HepG2 (cell line): ENCODE results near the gene EPB41L2. TPM values are rescaled to one million over a fixed set of nuclear protein-coding genes. Genes with fewer than 3 reads are reported as not detected.

ENCODE experiments used
- CREM ChIP-seq, 2 experiments: sonication (generic) in 1 of 2; formaldehyde crosslinking in 1 of 2; IDR thresholded peaks; 2 replicates each; pipeline versions ENCODE4 v1.4.0 to v1.6.1; 2016 to 2020; ENCODE audit warnings: antibody characterized with exemption in 1 of 2, mild to moderate bottlenecking in 1 of 2, missing genetic modification reagents in 1 of 2
- DR1 ChIP-seq: sonication (generic); formaldehyde crosslinking; IDR thresholded peaks from 2 replicates; pipeline ENCODE4 v1.8.0; 2021; ENCODE audit warnings: mild to moderate bottlenecking, missing genetic modification reagents, inconsistent platforms
- EP300 ChIP-seq, 3 experiments: sonication (generic) in 1 of 3; formaldehyde crosslinking in 1 of 3; IDR thresholded peaks; 2 replicates each; pipeline versions ENCODE4 v1.5.1 to v1.6.1; 2011 to 2020; ENCODE audit warnings: low read depth in 2 of 3, low read length in 2 of 3, borderline replicate concordance in 1 of 3, improper control_type of control experiment in 1 of 3, mild to moderate bottlenecking in 1 of 3, missing genetic modification reagents in 1 of 3, moderate library complexity in 1 of 3
- HDAC2 ChIP-seq: sonication (generic); formaldehyde crosslinking; IDR thresholded peaks from 2 replicates; pipeline ENCODE4 v1.4.0; 2020; ENCODE audit warnings: missing genetic modification reagents
- KAT2B ChIP-seq: fragments of 150-350 bp; IDR thresholded peaks from 2 replicates; pipeline ENCODE4 v1.6.1; 2014; ENCODE audit warnings: low read depth, low read length, borderline replicate concordance
- KAT7 ChIP-seq: IDR thresholded peaks from 2 replicates; pipeline ENCODE4 v1.6.1; 2018; ENCODE audit warnings: borderline replicate concordance, missing compliant biosample characterization
- KDM5B ChIP-seq: sonication (generic); formaldehyde crosslinking; IDR thresholded peaks from 2 replicates; pipeline ENCODE4 v1.4.0; 2020; ENCODE audit warnings: missing genetic modification reagents, mild to moderate bottlenecking, borderline replicate concordance
- PCBP1 ChIP-seq: fragments of 200-400 bp; formaldehyde crosslinking; IDR thresholded peaks from 2 replicates; pipeline ENCODE4 v1.6.1; 2017; ENCODE audit warnings: mild to moderate bottlenecking, low read depth, low read length, borderline replicate concordance
- POGZ ChIP-seq: sonication (generic); formaldehyde crosslinking; IDR thresholded peaks from 2 replicates; pipeline ENCODE4 v1.4.0; 2020; ENCODE audit warnings: mild to moderate bottlenecking, missing genetic modification reagents
- SAFB2 ChIP-seq: sonication (generic); formaldehyde crosslinking; IDR thresholded peaks from 2 replicates; pipeline ENCODE4 v1.5.1; 2020; ENCODE audit warnings: missing genetic modification reagents, low read depth, mild to moderate bottlenecking, borderline replicate concordance
- ZNF124 ChIP-seq: sonication (generic); formaldehyde crosslinking; IDR thresholded peaks from 2 replicates; pipeline ENCODE4 v1.4.0; 2020; ENCODE audit warnings: missing genetic modification reagents
- ZNF282 ChIP-seq: fragments of 450-650 bp; IDR thresholded peaks from 2 replicates; pipeline ENCODE4 v1.6.1; 2018; ENCODE audit not compliant: partially characterized antibody
- ZNF543 ChIP-seq: sonication (generic); formaldehyde crosslinking; IDR thresholded peaks from 2 replicates; pipeline ENCODE4 v1.4.0; 2020; ENCODE audit warnings: mild to moderate bottlenecking, missing genetic modification reagents
- polyA plus RNA-seq, 8 experiments: library from polyadenylated mRNA; depleted of rRNA in 3 of 8; stranded (reverse) in 7 of 8; unstranded in 1 of 8; fragments of >200 nt; fragmentation: Illumina TruSeq in 4 of 8; extraction: Trizol in 4 of 8; gene quantifications; 2 replicates each; pipeline versions ENCODE4 v1.2.1 to v1.2.3, GENCODE V29; 2011 to 2016; ENCODE audit warnings: low read depth in 4 of 8, missing spikeins in 1 of 8, mixed read lengths in 1 of 8; ENCODE audit not compliant: insufficient read depth in 1 of 8
- total RNA-seq, 5 experiments: library from RNA; depleted of rRNA; stranded (reverse); fragments of >200 nt; fragmentation: Illumina TruSeq; extraction: Trizol; gene quantifications; 2 replicates each; pipeline ENCODE4 v1.2.3, GENCODE V29; 2016; ENCODE audit warnings: low read depth in 1 of 5
- TF ChIP-seq, protein P1 (sequence below): sonication (generic); formaldehyde crosslinking; IDR thresholded peaks from 2 replicates; pipeline ENCODE4 v1.4.0; 2020; ENCODE audit warnings: mild to moderate bottlenecking, missing genetic modification reagents
- TF ChIP-seq, protein P2 (sequence below): sonication (generic); formaldehyde crosslinking; IDR thresholded peaks from 2 replicates; pipeline ENCODE4 v1.4.0; 2020; ENCODE audit warnings: missing genetic modification reagents
- TF ChIP-seq, protein P3 (sequence below): sonication (generic); formaldehyde crosslinking; IDR thresholded peaks from 2 replicates; pipeline ENCODE4 v1.8.1; 2023; ENCODE audit warnings: mild to moderate bottlenecking, inconsistent platforms, moderate library complexity, missing genetic modification reagents, borderline replicate concordance
- TF ChIP-seq, protein P4 (sequence below): conservative IDR thresholded peaks from 2 replicates; pipeline ENCODE4 v1.6.1; 2018; ENCODE audit warnings: missing genetic modification reagents

EPB41L2 gene
- total and polyA plus RNA-seq, 2 of the 13 experiments (the other 11 are each of a cell fraction or from before 2014, with no cell fraction given) = 41.7 to 56.4 TPM

DNA sequence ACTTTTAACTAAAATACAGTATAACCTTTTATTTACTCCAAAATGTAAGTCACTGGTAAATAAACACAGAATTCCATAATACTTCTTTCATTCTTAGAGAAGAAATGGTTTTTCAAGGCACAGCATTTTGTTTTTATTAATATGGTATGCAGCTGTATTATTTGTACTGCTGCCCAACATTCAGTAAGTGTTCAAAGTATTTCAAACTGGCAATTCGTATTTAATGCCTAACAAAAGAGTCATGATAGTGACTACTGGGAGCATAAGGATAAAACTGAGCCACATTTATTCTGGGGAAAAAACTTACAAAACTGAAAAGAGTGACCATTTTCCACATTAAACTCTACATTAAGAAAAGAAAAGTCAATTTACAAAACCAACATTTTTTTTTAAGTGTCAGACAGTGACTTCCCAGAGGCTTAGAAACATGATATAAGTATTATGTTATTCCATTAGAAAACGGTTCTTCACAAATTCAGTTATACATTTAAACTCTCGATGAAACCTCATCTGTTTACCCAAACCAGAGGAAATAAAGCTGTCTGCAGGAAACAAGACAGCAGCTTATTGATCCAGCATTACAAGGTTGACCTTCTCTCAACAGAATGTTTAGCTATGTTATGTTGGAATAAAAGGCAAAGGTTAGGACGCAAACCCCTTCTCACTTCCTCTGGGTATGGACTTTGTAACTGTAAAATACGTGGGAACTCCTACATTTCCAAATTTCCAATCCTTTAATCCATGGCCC lies 24.3 kb downstream of the EPB41L2 start (continued):
- peak; percentile 58 to 98; a peak in 3 of 4 replicates for TF ChIP-seq EP300 (IDR thresholded peaks at IDR 0.05; ENCODE audit: low read depth in 2 of 2, low read length in 2 of 2)
- peak; percentile 90 for TF ChIP-seq EP300 (CRISPR knock-in tag; IDR thresholded peaks at IDR 0.05; ENCODE audit: borderline replicate concordance)
- TF ChIP-seq ZNF124 (CRISPR knock-in tag) = peak; percentile 95
- TF ChIP-seq, protein P1, sequence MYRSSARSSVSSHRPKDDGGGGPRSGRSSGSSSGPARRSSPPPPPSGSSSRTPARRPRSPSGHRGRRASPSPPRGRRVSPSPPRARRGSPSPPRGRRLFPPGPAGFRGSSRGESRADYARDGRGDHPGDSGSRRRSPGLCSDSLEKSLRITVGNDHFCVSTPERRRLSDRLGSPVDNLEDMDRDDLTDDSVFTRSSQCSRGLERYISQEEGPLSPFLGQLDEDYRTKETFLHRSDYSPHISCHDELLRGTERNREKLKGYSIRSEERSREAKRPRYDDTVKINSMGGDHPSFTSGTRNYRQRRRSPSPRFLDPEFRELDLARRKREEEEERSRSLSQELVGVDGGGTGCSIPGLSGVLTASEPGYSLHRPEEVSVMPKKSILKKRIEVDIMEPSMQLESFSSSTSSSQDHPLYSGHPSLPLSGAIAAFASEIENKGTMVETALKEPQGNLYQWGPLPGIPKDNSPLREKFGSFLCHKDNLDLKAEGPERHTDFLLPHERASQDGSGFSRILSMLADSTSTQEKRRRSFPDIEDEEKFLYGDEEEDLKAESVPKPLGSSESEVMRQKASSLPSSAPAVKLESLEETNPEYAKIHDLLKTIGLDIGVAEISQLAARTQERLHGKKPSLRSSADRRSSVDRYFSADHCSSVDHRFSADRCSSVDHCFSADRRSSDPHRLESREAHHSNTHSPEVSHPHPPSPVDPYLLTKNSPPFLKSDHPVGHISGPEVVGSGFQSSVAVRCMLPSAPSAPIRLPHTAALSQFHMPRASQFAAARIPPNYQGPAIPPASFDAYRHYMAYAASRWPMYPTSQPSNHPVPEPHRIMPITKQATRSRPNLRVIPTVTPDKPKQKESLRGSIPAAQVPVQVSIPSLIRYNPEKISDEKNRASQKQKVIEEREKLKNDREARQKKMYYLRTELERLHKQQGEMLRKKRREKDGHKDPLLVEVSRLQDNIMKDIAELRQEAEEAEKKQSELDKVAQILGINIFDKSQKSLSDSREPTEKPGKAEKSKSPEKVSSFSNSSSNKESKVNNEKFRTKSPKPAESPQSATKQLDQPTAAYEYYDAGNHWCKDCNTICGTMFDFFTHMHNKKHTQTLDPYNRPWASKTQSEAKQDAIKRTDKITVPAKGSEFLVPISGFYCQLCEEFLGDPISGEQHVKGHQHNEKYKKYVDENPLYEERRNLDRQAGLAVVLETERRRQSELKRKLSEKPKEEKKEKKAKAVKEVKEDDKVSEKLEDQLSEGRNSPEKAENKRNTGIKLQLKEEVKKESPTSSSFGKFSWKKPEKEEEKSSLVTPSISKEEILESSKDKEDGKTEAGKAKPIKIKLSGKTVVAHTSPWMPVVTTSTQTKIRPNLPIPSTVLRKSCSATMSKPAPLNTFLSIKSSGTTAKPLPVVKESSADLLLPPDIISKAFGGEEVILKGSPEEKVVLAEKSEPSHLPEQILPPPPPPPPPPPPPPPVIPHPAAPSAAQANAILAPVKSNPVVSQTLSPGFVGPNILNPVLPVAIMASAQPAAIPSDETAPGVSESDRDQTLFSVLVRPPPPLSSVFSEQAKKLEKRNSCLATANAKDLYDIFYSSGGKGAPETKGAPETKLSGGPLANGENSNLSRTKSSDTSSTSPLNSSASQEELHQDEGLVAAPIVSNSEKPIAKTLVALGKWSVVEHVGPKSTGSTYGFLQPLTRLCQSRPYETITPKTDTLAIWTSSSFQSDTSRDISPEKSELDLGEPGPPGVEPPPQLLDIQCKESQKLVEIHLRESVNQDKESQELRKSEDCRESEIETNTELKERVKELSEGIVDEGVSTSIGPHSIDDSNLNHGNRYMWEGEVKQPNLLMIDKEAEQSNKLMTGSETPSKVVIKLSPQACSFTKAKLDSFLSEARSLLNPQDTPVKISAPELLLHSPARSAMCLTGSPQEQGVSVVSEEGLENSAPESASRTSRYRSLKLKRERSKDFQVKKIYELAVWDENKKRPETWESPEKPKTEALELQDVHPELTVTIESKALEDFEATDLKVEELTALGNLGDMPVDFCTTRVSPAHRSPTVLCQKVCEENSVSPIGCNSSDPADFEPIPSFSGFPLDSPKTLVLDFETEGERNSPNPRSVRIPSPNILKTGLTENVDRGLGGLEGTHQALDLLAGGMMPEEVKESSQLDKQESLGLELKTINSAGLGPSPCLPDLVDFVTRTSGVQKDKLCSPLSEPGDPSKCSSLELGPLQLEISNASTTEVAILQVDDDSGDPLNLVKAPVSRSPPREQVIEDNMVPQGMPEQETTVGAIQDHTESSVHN (CRISPR knock-in tag) = no peak
- TF ChIP-seq ZNF282 = no peak
- TF ChIP-seq DR1 (CRISPR knock-in tag) = no peak
- TF ChIP-seq KAT2B = 0 out of 2 replicates have a peak, but pooled peaks have one; percentile 42
- peak; percentile 91 for TF ChIP-seq CREM (IDR thresholded peaks at IDR 0.05)
- TF ChIP-seq CREM (CRISPR knock-in tag; IDR thresholded peaks at IDR 0.05) = no peak
- TF ChIP-seq KAT7 (CRISPR knock-in tag) = peak; percentile 95
- TF ChIP-seq, protein P2, sequence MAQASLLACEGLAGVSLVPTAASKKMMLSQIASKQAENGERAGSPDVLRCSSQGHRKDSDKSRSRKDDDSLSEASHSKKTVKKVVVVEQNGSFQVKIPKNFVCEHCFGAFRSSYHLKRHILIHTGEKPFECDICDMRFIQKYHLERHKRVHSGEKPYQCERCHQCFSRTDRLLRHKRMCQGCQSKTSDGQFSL (CRISPR knock-in tag) = no peak
- TF ChIP-seq ZNF543 (CRISPR knock-in tag) = peak; percentile 50; the same call in 1 of the 2 replicates
- TF ChIP-seq, protein P3, sequence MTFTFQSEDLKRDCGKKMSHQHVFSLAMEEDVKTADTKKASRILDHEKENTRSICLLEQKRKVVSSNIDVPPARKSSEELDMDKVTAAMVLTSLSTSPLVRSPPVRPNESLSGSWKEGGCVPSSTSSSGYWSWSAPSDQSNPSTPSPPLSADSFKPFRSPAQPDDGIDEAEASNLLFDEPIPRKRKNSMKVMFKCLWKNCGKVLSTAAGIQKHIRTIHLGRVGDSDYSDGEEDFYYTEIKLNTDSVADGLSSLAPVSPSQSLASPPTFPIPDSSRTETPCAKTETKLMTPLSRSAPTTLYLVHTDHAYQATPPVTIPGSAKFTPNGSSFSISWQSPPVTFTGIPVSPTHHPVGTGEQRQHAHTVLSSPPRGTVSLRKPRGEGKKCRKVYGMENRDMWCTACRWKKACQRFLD (CRISPR knock-in tag) = no peak
- no peak for TF ChIP-seq PCBP1
- no peak for TF ChIP-seq KDM5B
- TF ChIP-seq HDAC2 (CRISPR knock-in tag) = peak; percentile 99
- TF ChIP-seq POGZ (CRISPR knock-in tag) = peak; percentile 98
- no peak; the same call in 1 of the 2 replicates for TF ChIP-seq SAFB2 (CRISPR knock-in tag)
- TF ChIP-seq, protein P4, sequence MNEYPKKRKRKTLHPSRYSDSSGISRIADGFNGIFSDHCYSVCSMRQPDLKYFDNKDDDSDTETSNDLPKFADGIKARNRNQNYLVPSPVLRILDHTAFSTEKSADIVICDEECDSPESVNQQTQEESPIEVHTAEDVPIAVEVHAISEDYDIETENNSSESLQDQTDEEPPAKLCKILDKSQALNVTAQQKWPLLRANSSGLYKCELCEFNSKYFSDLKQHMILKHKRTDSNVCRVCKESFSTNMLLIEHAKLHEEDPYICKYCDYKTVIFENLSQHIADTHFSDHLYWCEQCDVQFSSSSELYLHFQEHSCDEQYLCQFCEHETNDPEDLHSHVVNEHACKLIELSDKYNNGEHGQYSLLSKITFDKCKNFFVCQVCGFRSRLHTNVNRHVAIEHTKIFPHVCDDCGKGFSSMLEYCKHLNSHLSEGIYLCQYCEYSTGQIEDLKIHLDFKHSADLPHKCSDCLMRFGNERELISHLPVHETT = peak; percentile 73; the same call in 1 of the 2 replicates
